HepG2 (cell line): ENCODE data around the gene SMCO4. TPM values are rescaled to one million over a fixed set of nuclear protein-coding genes. Genes with fewer than 3 reads are reported as not detected.

Experiments used
- MAFF ChIP-seq: IDR thresholded peaks from 2 replicates; pipeline ENCODE4 v1.6.1; 2011; ENCODE audit warnings: low read depth, low read length, improper control_type of control experiment
- MAFK ChIP-seq, 2 experiments: IDR thresholded peaks in 1 of 2; conservative IDR thresholded peaks in 1 of 2; 2 replicates each; pipeline ENCODE4 v1.6.1; 2011; ENCODE audit warnings: improper control_type of control experiment in 2 of 2, low read length in 2 of 2
- MED13 ChIP-seq: sonication (generic); formaldehyde crosslinking; IDR thresholded peaks from 2 replicates; pipeline ENCODE4 v1.5.0; 2020; ENCODE audit warnings: missing genetic modification reagents
- REXO4 ChIP-seq: sonication (generic); formaldehyde crosslinking; IDR thresholded peaks from 2 replicates; pipeline ENCODE4 v1.8.0; 2022; ENCODE audit warnings: missing genetic modification reagents, mild to moderate bottlenecking, borderline replicate concordance
- TCF12 ChIP-seq, 2 experiments: fragments of 450-650 bp in 1 of 2; sonication (generic) in 1 of 2; formaldehyde crosslinking in 1 of 2; IDR thresholded peaks; 2 replicates each; pipeline versions ENCODE4 v1.6.1 to v1.8.0; 2017 to 2022; ENCODE audit warnings: antibody characterized with exemption in 1 of 2, mild to moderate bottlenecking in 1 of 2, missing genetic modification reagents in 1 of 2, moderate library complexity in 1 of 2
- TEAD3 ChIP-seq: optimal IDR thresholded peaks from 2 replicates; pipeline ENCODE3; 2016; ENCODE audit warnings: borderline replicate concordance
- TRIM24 ChIP-seq: sonication (generic); formaldehyde crosslinking; IDR thresholded peaks from 2 replicates; pipeline ENCODE4 v1.8.0; 2022; ENCODE audit warnings: mild to moderate bottlenecking, missing genetic modification reagents
- ZFP90 ChIP-seq: sonication (generic); formaldehyde crosslinking; IDR thresholded peaks from 2 replicates; pipeline ENCODE4 v1.8.0; 2022; ENCODE audit warnings: missing genetic modification reagents, mild to moderate bottlenecking, inconsistent platforms, borderline replicate concordance
- ZNF256 ChIP-seq: sonication (generic); formaldehyde crosslinking; conservative IDR thresholded peaks from 2 replicates; pipeline ENCODE4 v1.4.0; 2020; ENCODE audit warnings: missing genetic modification reagents
- ZNF3 ChIP-seq: IDR thresholded peaks from 2 replicates; pipeline ENCODE4 v1.7.0; 2017; ENCODE audit warnings: inconsistent platforms
- ZNF33A ChIP-seq: sonication (generic); formaldehyde crosslinking; IDR thresholded peaks from 2 replicates; pipeline ENCODE4 v1.5.1; 2020; ENCODE audit warnings: missing genetic modification reagents, mild to moderate bottlenecking, moderate library complexity, borderline replicate concordance
- ZNF484 ChIP-seq: sonication (generic); formaldehyde crosslinking; IDR thresholded peaks from 2 replicates; pipeline ENCODE4 v1.5.1; 2020; ENCODE audit warnings: mild to moderate bottlenecking, low read depth, missing genetic modification reagents, borderline replicate concordance
- ZNF510 ChIP-seq: sonication (generic); formaldehyde crosslinking; IDR thresholded peaks from 2 replicates; pipeline ENCODE4 v1.4.0; 2020; ENCODE audit warnings: low read depth, mild to moderate bottlenecking, missing genetic modification reagents
- ZNF549 ChIP-seq: sonication (generic); formaldehyde crosslinking; IDR thresholded peaks from 2 replicates; pipeline ENCODE4 v1.5.0; 2020; ENCODE audit warnings: missing genetic modification reagents
- ZNF572 ChIP-seq: sonication (generic); formaldehyde crosslinking; IDR thresholded peaks from 2 replicates; pipeline ENCODE4 v1.5.1; 2020; ENCODE audit warnings: mild to moderate bottlenecking, missing genetic modification reagents
- ZNF639 ChIP-seq: conservative IDR thresholded peaks from 2 replicates; pipeline ENCODE4 v1.6.1; 2018; ENCODE audit warnings: missing genetic modification reagents
- ZNF83 ChIP-seq: sonication (generic); formaldehyde crosslinking; IDR thresholded peaks from 2 replicates; pipeline ENCODE4 v1.4.0; 2020; ENCODE audit warnings: missing genetic modification reagents, mild to moderate bottlenecking, borderline replicate concordance
- ZNF850 ChIP-seq: sonication (generic); formaldehyde crosslinking; conservative IDR thresholded peaks from 2 replicates; pipeline ENCODE4 v1.9.0; 2021; ENCODE audit warnings: mild to moderate bottlenecking, missing genetic modification reagents
- ZSCAN9 ChIP-seq: IDR thresholded peaks from 2 replicates; pipeline ENCODE4 v1.6.1; 2016; ENCODE audit warnings: borderline replicate concordance
- polyA plus RNA-seq, 8 experiments: library from polyadenylated mRNA; depleted of rRNA in 3 of 8; stranded (reverse) in 7 of 8; unstranded in 1 of 8; fragments of >200 nt; fragmentation: Illumina TruSeq in 4 of 8; extraction: Trizol in 4 of 8; gene quantifications; 2 replicates each; pipeline versions ENCODE4 v1.2.1 to v1.2.3, GENCODE V29; 2011 to 2016; ENCODE audit warnings: low read depth in 4 of 8, missing spikeins in 1 of 8, mixed read lengths in 1 of 8; ENCODE audit not compliant: insufficient read depth in 1 of 8
- total RNA-seq, 5 experiments: library from RNA; depleted of rRNA; stranded (reverse); fragments of >200 nt; fragmentation: Illumina TruSeq; extraction: Trizol; gene quantifications; 2 replicates each; pipeline ENCODE4 v1.2.3, GENCODE V29; 2016; ENCODE audit warnings: low read depth in 1 of 5
- TF ChIP-seq, protein P1 (sequence below): fragments of 450-650 bp; IDR thresholded peaks from 2 replicates; pipeline ENCODE4 v1.6.1; 2017; ENCODE audit warnings: mild to moderate bottlenecking
- TF ChIP-seq, protein P2 (sequence below): sonication (generic); formaldehyde crosslinking; IDR thresholded peaks from 2 replicates; pipeline ENCODE4 v1.4.0; 2020; ENCODE audit warnings: missing genetic modification reagents, low read depth, mild to moderate bottlenecking, borderline replicate concordance
- TF ChIP-seq, protein P3 (sequence below): sonication (generic); formaldehyde crosslinking; IDR thresholded peaks from 2 replicates; pipeline ENCODE4 v1.4.0; 2020; ENCODE audit warnings: missing genetic modification reagents
- TF ChIP-seq, protein P4 (sequence below): sonication (generic); formaldehyde crosslinking; conservative IDR thresholded peaks from 2 replicates; pipeline ENCODE4 v1.4.0; 2020; ENCODE audit warnings: missing genetic modification reagents

The SMCO4 gene
- total and polyA plus RNA-seq, 2 of the 13 experiments (the other 11 are each of a cell fraction or from before 2014, with no cell fraction given), result 10.6 to 28.5 TPM

DNA sequence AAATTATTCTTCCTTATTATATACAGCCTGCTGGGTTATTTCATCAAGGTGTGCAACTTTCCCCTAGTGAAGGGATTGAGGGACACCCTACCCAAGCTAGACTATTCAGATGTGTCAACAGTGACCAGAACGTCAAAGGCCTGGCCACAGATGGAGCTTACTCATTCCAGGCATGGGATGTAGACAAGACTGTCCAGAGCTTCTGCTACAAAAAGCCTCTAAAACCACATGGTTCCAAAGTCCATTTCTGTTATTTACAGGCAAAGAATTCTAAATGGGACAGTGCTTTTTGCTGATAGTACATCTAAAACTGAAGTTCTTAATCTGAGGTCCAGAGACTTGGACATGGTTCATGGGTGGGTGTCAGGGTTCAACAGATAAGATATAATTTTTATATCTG lies 9.7 kb upstream of the SMCO4 start (continued):
- TF ChIP-seq, protein P1, sequence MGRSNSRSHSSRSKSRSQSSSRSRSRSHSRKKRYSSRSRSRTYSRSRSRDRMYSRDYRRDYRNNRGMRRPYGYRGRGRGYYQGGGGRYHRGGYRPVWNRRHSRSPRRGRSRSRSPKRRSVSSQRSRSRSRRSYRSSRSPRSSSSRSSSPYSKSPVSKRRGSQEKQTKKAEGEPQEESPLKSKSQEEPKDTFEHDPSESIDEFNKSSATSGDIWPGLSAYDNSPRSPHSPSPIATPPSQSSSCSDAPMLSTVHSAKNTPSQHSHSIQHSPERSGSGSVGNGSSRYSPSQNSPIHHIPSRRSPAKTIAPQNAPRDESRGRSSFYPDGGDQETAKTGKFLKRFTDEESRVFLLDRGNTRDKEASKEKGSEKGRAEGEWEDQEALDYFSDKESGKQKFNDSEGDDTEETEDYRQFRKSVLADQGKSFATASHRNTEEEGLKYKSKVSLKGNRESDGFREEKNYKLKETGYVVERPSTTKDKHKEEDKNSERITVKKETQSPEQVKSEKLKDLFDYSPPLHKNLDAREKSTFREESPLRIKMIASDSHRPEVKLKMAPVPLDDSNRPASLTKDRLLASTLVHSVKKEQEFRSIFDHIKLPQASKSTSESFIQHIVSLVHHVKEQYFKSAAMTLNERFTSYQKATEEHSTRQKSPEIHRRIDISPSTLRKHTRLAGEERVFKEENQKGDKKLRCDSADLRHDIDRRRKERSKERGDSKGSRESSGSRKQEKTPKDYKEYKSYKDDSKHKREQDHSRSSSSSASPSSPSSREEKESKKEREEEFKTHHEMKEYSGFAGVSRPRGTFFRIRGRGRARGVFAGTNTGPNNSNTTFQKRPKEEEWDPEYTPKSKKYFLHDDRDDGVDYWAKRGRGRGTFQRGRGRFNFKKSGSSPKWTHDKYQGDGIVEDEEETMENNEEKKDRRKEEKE, result no peak
- TF ChIP-seq, protein P2, sequence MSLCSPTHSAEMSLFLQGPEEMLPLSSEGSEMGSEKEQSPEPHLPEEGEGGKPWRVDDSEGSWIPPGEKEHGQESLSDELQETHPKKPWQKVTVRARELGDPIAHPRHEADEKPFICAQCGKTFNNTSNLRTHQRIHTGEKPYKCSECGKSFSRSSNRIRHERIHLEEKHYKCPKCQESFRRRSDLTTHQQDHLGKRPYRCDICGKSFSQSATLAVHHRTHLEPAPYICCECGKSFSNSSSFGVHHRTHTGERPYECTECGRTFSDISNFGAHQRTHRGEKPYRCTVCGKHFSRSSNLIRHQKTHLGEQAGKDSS (CRISPR knock-in tag), result no peak
- TF ChIP-seq TEAD3, result peak; percentile 74
- TF ChIP-seq ZNF3 (CRISPR knock-in tag), result no peak
- TF ChIP-seq ZNF572 (CRISPR knock-in tag), result no peak
- no peak for TF ChIP-seq MED13 (CRISPR knock-in tag)
- TF ChIP-seq MAFK (conservative IDR thresholded peaks at IDR 0.05 in 1 of 2, IDR thresholded peaks at IDR 0.05 in 1 of 2; ENCODE audit: low read length in 2 of 2), result 0 out of 4 replicates have a peak, but pooled peaks of 1 of the 2 experiments have one; percentile 3
- TF ChIP-seq ZNF256 (CRISPR knock-in tag), result no peak
- TF ChIP-seq ZNF549 (CRISPR knock-in tag), result no peak
- no peak for TF ChIP-seq ZNF83 (CRISPR knock-in tag)
- no peak for TF ChIP-seq ZNF510 (CRISPR knock-in tag)
- no peak for TF ChIP-seq ZNF33A (CRISPR knock-in tag)
- no peak for TF ChIP-seq ZNF484 (CRISPR knock-in tag)
- peak; percentile 35; the same call in 1 of the 2 replicates for TF ChIP-seq MAFF
- TF ChIP-seq, protein P3, sequence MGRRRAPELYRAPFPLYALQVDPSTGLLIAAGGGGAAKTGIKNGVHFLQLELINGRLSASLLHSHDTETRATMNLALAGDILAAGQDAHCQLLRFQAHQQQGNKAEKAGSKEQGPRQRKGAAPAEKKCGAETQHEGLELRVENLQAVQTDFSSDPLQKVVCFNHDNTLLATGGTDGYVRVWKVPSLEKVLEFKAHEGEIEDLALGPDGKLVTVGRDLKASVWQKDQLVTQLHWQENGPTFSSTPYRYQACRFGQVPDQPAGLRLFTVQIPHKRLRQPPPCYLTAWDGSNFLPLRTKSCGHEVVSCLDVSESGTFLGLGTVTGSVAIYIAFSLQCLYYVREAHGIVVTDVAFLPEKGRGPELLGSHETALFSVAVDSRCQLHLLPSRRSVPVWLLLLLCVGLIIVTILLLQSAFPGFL (CRISPR knock-in tag), result no peak
- TF ChIP-seq, protein P4, sequence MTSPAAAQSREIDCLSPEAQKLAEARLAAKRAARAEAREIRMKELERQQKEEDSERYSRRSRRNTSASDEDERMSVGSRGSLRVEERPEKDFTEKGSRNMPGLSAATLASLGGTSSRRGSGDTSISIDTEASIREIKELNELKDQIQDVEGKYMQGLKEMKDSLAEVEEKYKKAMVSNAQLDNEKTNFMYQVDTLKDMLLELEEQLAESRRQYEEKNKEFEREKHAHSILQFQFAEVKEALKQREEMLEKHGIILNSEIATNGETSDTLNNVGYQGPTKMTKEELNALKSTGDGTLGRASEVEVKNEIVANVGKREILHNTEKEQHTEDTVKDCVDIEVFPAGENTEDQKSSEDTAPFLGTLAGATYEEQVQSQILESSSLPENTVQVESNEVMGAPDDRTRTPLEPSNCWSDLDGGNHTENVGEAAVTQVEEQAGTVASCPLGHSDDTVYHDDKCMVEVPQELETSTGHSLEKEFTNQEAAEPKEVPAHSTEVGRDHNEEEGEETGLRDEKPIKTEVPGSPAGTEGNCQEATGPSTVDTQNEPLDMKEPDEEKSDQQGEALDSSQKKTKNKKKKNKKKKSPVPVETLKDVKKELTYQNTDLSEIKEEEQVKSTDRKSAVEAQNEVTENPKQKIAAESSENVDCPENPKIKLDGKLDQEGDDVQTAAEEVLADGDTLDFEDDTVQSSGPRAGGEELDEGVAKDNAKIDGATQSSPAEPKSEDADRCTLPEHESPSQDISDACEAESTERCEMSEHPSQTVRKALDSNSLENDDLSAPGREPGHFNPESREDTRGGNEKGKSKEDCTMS (CRISPR knock-in tag), result no peak
- no peak for TF ChIP-seq TRIM24 (CRISPR knock-in tag)
- no peak for TF ChIP-seq REXO4
- no peak for TF ChIP-seq ZNF850 (CRISPR knock-in tag)
- TF ChIP-seq ZFP90 (CRISPR knock-in tag), result no peak
- TF ChIP-seq ZSCAN9 (CRISPR knock-in tag), result no peak
- no peak for TF ChIP-seq TCF12 (IDR thresholded peaks at IDR 0.05)
- no peak for TF ChIP-seq TCF12 (CRISPR knock-in tag; IDR thresholded peaks at IDR 0.05)
- no peak for TF ChIP-seq ZNF639 (CRISPR knock-in tag)
